ENCODE data around the gene DAAM2.

The DAAM2 gene

DNA sequence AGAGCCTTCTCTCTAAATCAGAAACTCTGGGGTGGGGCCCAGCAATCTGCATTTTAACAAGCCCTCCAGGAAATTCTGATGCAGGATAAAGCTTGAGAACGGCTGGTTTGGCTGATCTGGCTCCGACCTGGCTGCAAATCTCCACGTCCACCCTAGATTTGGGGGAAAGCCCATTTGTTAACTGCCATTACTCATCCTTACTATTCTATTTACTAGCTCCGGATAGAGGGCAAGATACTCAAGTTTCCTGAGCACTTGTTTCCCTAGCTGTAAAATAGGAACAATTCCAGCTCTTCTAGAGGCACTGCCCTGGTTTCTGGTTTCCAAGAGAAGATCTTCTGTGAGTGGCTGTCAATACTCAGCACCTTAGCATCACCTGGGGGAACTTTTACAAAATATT, 44.4 kb downstream of the DAAM2 start:
- TF ChIP-seq, protein P1, sequence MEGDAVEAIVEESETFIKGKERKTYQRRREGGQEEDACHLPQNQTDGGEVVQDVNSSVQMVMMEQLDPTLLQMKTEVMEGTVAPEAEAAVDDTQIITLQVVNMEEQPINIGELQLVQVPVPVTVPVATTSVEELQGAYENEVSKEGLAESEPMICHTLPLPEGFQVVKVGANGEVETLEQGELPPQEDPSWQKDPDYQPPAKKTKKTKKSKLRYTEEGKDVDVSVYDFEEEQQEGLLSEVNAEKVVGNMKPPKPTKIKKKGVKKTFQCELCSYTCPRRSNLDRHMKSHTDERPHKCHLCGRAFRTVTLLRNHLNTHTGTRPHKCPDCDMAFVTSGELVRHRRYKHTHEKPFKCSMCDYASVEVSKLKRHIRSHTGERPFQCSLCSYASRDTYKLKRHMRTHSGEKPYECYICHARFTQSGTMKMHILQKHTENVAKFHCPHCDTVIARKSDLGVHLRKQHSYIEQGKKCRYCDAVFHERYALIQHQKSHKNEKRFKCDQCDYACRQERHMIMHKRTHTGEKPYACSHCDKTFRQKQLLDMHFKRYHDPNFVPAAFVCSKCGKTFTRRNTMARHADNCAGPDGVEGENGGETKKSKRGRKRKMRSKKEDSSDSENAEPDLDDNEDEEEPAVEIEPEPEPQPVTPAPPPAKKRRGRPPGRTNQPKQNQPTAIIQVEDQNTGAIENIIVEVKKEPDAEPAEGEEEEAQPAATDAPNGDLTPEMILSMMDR (conservative IDR thresholded peaks at IDR 0.05): no peak
- no peak for TF ChIP-seq ZFX (IDR thresholded peaks at IDR 0.05)
- no peak overlapping the region for H3K27ac ChIP-seq

DNA sequence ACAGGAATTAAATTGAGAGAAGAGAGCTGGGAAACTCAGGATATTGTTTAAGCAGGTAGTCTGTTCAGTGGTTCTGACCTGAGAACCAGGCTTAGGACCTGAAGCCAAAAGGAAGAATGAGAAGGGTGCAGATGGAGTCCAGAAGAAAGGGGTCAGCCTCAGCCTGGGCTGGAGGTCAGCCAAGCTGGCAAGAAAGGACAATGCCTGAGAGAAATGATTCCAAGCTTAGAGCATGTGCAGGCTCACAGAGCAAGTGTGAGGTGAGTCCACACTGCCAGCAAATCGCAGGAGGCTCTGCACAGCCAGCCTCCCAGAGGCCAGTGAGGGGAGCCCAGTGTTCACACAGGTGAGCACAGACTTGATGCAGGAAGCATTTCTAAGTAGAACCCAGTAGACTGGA, 47.3 kb downstream of the DAAM2 start:
- H3K27ac ChIP-seq: no peak overlapping the region
- TF ChIP-seq ZFX (IDR thresholded peaks at IDR 0.05): no peak
- TF ChIP-seq, protein P1 (conservative IDR thresholded peaks at IDR 0.05): no peak

DNA sequence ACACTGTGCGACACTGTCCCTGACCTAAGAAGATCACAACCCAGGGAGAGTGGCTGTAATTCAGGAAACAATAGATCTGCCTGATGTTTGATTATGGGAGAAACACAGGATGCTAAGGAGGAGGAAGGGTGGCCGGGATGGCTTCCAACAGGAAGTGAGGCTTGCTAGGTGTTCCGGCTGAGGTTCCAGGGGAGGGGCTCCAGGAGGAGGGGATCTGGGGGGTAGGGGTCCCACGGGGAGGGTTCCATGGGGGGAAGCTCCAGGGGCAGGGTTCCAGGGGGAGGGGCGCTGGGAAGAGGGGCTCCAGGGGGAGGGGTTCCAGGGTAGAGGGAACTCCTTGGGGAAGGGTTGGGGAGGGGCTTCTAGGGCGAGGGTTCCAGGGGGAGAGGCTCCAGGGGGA, 48.6 kb downstream of the DAAM2 start:
- TF ChIP-seq, protein P1 (conservative IDR thresholded peaks at IDR 0.05): no peak
- TF ChIP-seq ZFX (IDR thresholded peaks at IDR 0.05): no peak
- H3K27ac ChIP-seq: no peak overlapping the region

DNA sequence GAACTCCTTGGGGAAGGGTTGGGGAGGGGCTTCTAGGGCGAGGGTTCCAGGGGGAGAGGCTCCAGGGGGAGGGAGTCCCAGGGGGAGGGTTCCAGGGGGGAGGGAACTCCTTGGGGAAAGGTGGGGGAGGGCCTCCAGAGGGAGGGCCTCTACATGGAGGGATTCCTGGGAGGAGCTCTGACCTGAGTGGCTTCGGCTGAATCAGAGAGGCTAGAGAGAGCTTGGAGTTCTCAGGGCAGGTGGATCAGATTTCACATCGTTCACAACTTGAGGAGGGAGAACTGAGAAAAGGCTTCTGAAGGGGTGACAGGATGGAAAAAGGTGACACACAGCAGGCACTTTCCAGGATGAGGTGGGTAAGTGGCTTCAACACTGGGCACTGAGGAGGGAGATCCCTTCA, 49.1 kb downstream of the DAAM2 start:
- no peak overlapping the region for H3K27ac ChIP-seq

DNA sequence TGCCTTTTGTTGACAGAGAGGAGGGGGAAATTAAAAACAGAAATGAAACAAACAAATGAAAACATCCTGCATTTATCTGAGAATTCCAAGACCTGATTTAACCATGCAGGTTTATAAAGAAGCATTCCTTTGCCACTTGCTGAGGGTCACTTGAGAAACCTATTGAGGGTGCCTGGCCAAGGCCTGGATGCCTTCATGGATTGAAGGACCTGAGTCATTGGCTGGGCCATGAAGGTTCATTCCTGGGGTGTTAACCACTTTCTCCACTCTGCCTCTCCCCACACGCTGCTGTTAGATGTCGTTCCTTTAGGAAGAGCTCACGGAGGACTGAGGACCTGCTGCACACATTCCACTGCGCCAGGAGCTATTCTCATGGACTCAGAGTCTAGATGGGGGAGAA, 49.7 kb downstream of the DAAM2 start:
- TF ChIP-seq, protein P1 (conservative IDR thresholded peaks at IDR 0.05): no peak
- no peak for TF ChIP-seq ZFX (IDR thresholded peaks at IDR 0.05)
- no peak overlapping the region for H3K27ac ChIP-seq

More for the DNA sequence above, 49.1 kb downstream of the DAAM2 start:
- no peak for TF ChIP-seq ZFX (IDR thresholded peaks at IDR 0.05)
- TF ChIP-seq, protein P1 (conservative IDR thresholded peaks at IDR 0.05): no peak

DNA sequence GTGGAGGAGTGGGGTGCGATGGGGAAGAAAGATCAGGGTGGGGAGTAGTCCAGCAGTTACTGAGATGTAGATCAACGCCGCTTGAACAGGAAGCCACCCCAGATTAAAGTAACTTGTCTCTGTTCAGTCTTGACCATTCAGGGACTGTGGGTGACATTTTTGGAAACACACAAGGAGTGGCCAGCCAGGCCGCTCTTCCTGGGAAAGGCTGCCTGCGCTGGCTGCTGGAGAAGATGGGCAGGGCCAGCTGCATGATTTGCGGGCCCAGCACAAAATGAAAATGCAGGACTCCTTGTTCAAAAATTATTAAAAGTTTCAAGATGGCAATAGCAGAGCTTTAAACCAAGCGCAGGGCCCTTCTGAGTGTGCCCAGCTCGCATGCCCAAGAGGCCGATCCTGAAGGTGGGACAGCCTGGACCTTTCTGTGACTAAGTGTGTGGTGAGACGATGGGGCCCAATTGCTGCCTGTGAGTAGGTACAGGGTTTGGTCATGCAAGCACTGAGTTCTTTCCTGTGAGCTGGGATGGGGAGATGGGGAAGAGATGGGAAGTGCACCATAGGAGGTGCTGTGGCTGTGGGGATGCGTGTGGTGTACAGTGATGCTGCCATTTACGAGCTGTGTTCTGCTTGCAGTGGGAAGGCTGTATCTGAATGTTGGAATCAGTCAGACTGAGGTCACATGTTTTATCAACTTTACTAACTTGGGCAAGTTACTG, 51.3 kb downstream of the DAAM2 start:
- H3K27ac ChIP-seq: no peak overlapping the region
- TF ChIP-seq, protein P1 (conservative IDR thresholded peaks at IDR 0.05): no peak
- TF ChIP-seq ZFX (IDR thresholded peaks at IDR 0.05): no peak

DNA sequence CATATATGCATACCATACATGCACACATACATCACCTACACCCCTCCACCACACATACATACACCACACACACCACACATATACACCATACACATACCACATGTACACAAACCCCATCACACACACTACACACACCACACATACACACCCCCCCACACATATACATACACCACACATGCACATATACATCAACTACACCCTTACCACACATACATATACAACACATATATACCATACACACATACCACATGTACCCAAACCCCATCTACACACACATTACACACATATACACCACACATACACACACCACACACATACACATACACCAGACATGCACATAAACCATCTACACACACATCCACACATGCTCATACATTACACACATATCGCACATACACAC, 52.7 kb downstream of the DAAM2 start:
- no peak overlapping the region for H3K27ac ChIP-seq
- no peak for TF ChIP-seq ZFX (IDR thresholded peaks at IDR 0.05)
- TF ChIP-seq, protein P1 (conservative IDR thresholded peaks at IDR 0.05): no peak

All from C4-2B (cell line).